Adrenal gland (tissue), 5 donors: Measurements from ENCODE around the gene ANO2.

Source experiments
- POLR2A ChIP-seq, 2 donors: fragments of 450-650 bp; IDR thresholded peaks; one replicate each; pipeline ENCODE4 v1.6.1; 2017; ENCODE audit warnings: antibody characterized with exemption in 2 of 2, mild to moderate bottlenecking in 2 of 2, moderate library complexity in 1 of 2
- TF ChIP-seq, protein P1 (sequence below), 6 experiments: fragments of 450-650 bp in 4 of 6; fragments of 200-600 bp in 2 of 6; sonication (generic) in 1 of 6; IDR thresholded peaks; 1 replicate in 5 of 6; 2 replicates in 1 of 6; pipeline versions ENCODE4 v1.5.1 to v1.8.0; 2016 to 2021; ENCODE audit warnings: antibody characterized with exemption in 6 of 6, mild to moderate bottlenecking in 2 of 6, moderate library complexity in 1 of 6
- donor health status: DM: no; HTN: no; CAD: no.

DNA sequence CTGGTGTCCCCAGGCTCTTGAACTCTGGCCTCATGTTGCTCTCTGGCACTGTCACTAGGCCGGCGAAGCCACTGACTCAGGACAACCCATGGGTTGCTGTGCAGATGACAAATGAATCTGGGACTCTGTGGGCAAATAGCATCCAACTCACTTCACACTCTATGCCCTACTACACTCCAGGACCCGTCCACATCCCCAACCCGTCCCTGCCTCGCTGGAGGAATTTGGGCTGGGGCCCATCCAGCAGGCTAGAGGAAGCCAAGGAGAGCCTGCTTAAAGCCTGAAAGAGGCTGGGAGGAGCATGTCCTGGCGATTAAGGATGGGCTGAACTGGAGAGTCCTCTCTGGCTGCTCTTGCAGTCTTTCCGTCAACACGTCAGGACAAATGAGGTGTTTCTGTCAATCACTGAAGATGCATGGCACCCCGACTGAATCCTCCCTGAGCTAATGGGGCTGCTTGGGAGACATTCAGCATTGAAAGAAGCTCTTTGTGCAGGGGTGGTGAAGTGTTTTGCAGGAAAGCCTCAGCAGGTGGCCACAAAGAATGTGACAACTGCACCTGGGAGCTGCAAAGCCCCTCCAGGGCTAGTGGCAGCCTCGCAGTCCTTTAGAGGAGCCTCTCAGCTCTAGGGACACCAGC lies 71.7 kb downstream of the ANO2 start:
- TF ChIP-seq POLR2A (IDR thresholded peaks at IDR 0.05): no peak
- TF ChIP-seq, protein P1, sequence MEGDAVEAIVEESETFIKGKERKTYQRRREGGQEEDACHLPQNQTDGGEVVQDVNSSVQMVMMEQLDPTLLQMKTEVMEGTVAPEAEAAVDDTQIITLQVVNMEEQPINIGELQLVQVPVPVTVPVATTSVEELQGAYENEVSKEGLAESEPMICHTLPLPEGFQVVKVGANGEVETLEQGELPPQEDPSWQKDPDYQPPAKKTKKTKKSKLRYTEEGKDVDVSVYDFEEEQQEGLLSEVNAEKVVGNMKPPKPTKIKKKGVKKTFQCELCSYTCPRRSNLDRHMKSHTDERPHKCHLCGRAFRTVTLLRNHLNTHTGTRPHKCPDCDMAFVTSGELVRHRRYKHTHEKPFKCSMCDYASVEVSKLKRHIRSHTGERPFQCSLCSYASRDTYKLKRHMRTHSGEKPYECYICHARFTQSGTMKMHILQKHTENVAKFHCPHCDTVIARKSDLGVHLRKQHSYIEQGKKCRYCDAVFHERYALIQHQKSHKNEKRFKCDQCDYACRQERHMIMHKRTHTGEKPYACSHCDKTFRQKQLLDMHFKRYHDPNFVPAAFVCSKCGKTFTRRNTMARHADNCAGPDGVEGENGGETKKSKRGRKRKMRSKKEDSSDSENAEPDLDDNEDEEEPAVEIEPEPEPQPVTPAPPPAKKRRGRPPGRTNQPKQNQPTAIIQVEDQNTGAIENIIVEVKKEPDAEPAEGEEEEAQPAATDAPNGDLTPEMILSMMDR (IDR thresholded peaks at IDR 0.05): no peak
